Muscle of arm (tissue), 12 donors: ENCODE data around the gene MFSD12. TPM values are rescaled to one million over a fixed set of nuclear protein-coding genes. Genes with fewer than 3 reads are reported as not detected.

Experiments
- DNase-seq: peaks from one replicate; pipeline ENCODE4 v3.0.0-alpha.2; 2013
- polyA plus RNA-seq, 12 donors: library from polyadenylated mRNA; unstranded; fragments of 120-200 nt; gene quantifications; one replicate each; pipeline ENCODE4 v1.2.1, GENCODE V29; 2013; ENCODE audit not compliant: insufficient read length in 12 of 12

MFSD12 gene
- polyA plus RNA-seq, 12 donors: 19.3 to 48.1 (median 24.1) TPM; not detected in 1

GRCh38 chr19:3565139-3565538, 7.8 kb upstream of the MFSD12 start:
- DNase-seq: no peak

- no peak for DNase-seq
Observed at GRCh38 chr19:3563709-3564524, 6.5 kb upstream of the MFSD12 start.

- DNase-seq: no peak
Observed at GRCh38 chr19:3556978-3557460, 367 bp downstream of the MFSD12 start.

DNA sequence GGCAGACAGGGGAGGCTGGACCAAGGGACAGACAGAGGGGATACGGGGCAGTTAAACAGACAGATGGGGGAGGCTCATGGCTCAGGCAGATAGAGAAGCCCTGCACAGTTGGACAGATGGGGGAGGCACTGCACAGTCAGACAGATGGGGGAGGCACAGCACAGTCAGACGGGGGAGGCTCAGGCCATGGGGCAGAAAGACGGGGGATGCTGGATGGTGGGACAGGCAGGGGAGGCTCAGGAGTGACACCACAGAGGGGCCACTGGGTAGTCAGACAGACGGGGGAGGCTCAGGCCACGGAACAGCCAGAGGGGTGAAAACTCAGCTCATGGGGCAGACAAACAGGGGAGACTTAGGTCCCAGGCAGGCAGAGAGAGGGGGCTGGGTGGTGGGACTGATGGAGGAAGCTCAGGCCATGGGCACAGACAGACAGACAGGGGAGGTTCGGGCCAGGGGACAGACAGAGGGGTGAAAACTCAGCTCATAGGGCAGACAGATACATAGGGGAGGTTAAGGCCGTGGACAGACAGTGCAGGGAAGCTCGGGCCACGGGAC, 886 bp downstream of the MFSD12 start:
- no peak for DNase-seq

DNA sequence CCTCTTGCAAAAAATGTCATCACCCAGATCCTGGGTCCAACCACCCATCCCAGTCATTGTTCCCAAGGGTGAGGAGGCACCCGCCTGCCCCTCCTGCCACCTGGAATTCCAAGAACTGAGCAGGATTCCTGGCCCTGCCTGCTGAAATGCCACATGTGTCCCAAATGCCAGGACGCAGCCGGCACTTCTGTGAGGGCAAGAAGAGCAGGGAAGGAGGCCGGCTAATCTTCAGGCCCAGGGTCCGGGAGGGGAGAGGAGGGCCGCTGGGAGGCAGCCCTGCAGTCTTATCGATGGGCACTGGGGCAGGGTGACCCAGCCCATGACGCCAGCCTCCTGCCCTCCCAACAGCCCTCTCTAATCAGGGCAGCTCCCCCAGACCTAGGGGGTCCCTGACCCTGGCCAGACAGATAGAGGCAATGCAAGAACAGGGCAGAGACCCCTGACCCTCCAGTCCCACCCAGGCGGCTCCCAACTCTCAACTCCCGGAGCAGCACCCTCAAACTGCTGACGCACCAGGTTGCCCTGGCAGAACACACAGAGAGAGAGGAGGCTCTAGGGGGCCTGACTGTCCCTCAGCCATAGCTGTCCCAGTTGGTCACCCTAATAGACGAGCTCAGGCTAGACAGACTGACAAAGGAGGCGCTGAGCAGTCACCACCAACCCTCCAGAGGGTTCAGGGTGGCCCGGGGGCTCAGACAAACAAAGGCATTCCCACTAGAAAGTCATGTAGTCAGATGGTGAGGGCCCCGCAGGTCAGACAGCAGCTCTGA, 1.5 kb downstream of the MFSD12 start:
- DNase-seq: no peak

GRCh38 chr19:3554254-3555083, 2.9 kb downstream of the MFSD12 start:
- no peak for DNase-seq

- no peak for DNase-seq
Observed at GRCh38 chr19:3551792-3552095, 5.6 kb downstream of the MFSD12 start.

- DNase-seq: no peak
Observed at GRCh38 chr19:3550947-3551791, 6.2 kb downstream of the MFSD12 start.

DNA sequence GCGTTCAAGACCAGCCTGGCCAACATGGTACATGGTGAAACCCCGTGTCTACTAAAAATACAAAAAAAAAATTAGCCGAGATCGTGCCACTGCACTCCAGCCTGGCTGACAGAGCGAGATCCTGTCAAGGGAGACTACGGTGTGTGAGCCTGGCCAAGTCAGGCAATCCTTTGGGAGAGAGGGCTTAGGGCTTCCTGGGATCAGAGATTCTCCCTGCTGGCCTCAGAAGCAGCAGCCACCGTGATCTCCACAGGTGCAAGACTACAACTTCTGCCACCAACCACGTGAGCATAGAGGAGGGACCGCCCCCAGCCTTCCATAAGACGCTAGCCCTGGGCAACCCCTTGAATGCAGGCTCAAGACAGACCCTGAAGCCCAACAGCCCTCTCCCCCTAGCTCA, 7.6 kb downstream of the MFSD12 start:
- no peak for DNase-seq

GRCh38 chr19:3548606-3549005, 8.8 kb downstream of the MFSD12 start:
- no peak for DNase-seq

- no peak for DNase-seq
Observed at GRCh38 chr19:3547767-3548282, 9.6 kb downstream of the MFSD12 start.

DNA sequence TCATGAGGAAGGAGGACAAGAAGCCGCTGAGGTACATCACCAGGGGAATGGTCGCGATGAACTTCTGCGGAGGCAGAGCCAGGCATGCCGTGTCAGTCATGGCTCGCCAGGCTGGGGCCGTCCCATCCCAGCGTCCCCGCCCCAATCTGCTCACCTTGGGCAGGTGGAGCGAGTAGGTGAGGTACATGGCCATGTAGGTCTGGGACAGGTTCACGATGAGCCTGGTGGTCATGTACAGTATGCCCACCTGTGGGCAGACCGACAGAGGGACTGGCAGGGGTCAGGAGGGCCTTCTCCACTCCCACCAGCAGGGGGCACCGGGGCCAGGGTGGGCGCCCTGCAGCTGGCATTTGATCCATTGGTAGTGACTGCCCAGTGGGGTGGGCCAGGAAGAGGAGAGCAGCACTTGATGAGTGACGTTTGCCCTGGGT, 10.1 kb downstream of the MFSD12 start:
- no peak for DNase-seq

DNA sequence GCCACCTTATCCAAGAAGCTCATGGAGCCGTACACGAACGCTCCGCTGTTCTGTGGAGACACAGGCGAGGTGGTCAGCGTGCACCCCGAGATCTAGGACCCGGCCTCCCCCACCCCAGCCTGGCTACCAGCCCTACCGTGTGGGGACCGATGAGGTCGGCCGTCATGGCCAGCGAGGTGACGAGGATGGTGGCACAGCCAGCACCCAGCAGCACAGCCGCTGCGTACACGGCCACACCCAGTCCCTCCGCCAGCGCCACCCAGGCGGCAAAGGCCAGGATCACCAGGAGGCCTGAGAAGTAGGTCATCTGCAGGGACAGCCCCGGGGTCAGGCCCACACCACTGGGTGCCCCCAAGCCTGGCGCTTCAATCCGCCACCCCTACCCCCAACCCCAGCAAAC, 11.3 kb downstream of the MFSD12 start:
- DNase-seq: no peak

GRCh38 chr19:3545669-3546034, 11.7 kb downstream of the MFSD12 start:
- no peak for DNase-seq

GRCh38 chr19:3544742-3545668, 12.4 kb downstream of the MFSD12 start:
- peak; percentile 53 for DNase-seq

GRCh38 chr19:3544058-3544376, 13.4 kb downstream of the MFSD12 start:
- no peak for DNase-seq

DNA sequence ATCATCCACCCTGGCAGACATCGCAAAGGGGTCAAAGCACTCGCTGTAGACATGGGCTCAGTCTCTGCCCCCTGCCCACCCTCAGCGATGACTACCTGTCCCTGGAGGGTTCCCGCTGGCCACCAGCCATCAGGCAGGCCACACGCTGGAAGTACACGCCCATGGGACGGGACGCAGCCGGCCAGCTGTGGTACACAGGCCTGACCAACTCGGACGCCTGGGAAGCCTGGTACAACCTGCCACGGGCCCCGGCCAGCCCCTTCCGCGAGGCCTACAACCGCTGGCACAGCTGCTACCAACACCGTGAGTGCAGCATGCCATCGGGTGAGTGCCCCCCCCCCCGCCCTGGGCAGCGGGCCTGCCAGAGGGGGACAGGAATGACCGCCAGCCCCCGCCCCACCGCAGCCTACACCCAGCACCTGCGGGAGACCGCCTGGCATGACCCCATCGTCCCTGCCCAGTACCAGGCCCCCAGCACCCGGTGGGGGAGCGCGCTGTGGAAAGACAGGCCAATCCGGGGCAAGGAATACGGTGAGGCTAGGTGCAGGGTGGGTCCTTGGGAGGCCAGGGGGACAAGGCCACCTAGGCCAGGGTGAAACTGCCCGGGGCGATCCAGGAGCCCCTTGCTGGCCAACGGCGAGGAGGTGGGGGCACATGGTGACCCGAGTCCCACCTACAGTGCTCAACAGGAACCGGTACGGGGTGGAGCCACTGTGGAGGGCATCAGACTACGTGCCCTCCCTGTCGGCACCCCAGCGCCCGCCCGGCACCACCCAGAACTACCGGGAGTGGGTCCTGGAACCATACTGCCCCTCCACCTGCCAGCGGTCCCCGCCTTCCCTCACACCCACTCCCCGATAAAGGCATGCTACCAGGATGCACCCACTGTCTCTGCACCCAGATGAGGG, 14.0 kb downstream of the MFSD12 start:
- DNase-seq: no peak

DNA sequence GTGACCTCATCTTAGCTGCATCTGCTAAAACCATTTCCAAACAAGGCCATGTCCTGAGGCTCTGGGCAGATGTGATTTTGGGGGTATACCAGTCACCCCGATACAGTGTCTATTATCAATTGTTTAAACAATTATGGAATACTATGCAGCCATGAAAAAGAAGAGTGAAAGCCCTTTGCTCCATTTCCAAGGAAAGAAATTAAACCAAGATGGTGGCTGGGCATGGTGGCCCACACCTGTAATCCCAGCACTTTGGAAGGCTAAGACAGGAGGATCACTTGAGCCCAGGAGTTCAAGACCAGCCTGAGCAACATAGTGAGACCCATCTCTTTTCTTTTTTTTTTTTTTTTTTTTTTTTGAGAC, 17.6 kb downstream of the MFSD12 start:
- no peak for DNase-seq
